Upper lobe of left lung (tissue), 4 donors: ENCODE results near the gene RGS19.

Experiments
- CTCF ChIP-seq, 6 experiments: fragments of 450-650 bp in 4 of 6; fragments of 200-600 bp in 2 of 6; sonication (generic) in 2 of 6; IDR thresholded peaks; one replicate each; pipeline ENCODE4 v1.5.1; 2016 to 2019; ENCODE audit warnings: antibody characterized with exemption in 6 of 6
- EP300 ChIP-seq, 4 donors: sonication (generic); formaldehyde crosslinking; IDR thresholded peaks; one replicate each; pipeline ENCODE4 v1.5.1; 2017; ENCODE audit warnings: antibody characterized with exemption in 4 of 4, control low read depth in 2 of 4
- POLR2AphosphoS5 ChIP-seq, 2 donors: sonication (generic); formaldehyde crosslinking; IDR thresholded peaks; one replicate each; pipeline ENCODE4 v1.5.1; 2017; ENCODE audit warnings: antibody characterized with exemption in 2 of 2

- TF ChIP-seq CTCF (IDR thresholded peaks at IDR 0.05), result no peak
- TF ChIP-seq POLR2AphosphoS5 (IDR thresholded peaks at IDR 0.05), result no peak
- TF ChIP-seq EP300 (IDR thresholded peaks at IDR 0.05), result no peak
Measured at GRCh38 chr20:64041040-64041780, 38.1 kb downstream of the RGS19 start.
